HG02943 (cell line): ENCODE data around the gene FASTK.

Source experiments
- ATAC-seq: cut with Tn5 transposase; IDR thresholded peaks from one replicate; pipeline ENCODE4 v1.9.1; 2021; ENCODE audit warnings: mild to moderate bottlenecking, low read depth, moderate library complexity; ENCODE audit not compliant: unreplicated experiment

The FASTK gene

DNA sequence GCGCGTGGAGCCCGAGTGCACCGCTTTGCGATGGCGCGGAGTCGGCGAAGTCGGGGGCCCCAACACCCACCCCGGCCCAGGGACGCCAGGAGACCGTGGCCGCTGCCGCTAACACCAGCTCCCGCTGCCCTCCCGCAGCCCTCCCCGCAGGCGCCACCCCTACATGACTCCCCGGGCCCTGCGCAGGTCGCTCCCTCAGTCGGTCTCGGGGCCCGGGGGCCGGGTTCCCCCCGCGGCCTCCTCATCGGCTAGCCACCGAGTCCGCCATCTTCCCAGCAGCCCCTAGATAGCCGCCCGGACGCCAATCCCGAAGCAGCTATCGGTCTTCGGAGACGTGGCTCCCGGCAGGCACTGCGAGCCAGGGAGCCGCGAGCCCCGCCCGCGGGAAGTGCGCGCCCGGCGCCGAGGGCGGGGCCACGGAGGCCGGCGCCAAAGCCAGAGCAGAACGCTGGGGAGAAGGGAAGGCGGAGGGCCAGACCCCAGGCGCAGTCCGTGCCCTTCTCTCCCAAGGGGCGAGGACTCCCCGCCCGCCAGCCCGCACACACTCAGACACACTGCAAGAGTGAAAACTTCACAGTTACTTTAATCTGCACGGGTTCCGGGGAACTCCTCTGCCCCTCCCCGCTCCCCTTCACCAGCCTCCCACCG is at the start of gene FASTK:
FASTK (minus strand) TSS at position 288 of the 648 bp plus-strand sequence; CDS start at position 245, 43 bp downstream.
- peak; percentile 60 for ATAC-seq

DNA sequence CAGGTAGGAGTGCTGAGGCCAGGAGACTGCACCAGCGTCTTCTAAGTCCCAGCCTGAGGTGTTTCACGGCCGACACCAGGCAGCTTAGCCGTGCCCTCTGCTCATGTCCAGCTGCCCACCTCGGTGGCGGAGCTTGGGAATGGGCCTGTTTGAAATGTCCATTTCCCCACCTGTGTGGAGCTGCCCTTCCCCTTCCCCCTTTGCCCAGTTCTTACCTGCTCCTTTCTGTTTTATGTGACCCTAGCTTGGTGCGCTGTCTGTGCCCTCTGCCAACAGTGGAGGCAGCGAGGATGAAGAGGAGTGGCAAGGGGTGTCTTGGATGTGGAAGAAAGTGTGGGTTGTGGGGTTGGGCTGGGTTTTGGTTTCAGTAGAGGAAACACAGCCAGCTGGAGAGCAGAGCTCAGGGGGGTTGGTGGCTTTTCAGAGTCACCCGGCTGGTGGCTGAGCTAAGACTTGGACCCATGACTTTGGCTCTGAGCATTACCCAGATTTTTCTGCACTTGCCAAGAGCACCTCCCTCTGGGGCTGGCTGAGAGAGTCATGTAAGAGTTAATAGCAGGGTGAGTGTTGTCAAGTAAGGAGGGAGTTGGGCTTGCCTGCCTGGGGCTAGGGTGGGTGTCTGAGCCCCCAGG is 49.5 kb upstream of the FASTK start:
- no peak for ATAC-seq

DNA sequence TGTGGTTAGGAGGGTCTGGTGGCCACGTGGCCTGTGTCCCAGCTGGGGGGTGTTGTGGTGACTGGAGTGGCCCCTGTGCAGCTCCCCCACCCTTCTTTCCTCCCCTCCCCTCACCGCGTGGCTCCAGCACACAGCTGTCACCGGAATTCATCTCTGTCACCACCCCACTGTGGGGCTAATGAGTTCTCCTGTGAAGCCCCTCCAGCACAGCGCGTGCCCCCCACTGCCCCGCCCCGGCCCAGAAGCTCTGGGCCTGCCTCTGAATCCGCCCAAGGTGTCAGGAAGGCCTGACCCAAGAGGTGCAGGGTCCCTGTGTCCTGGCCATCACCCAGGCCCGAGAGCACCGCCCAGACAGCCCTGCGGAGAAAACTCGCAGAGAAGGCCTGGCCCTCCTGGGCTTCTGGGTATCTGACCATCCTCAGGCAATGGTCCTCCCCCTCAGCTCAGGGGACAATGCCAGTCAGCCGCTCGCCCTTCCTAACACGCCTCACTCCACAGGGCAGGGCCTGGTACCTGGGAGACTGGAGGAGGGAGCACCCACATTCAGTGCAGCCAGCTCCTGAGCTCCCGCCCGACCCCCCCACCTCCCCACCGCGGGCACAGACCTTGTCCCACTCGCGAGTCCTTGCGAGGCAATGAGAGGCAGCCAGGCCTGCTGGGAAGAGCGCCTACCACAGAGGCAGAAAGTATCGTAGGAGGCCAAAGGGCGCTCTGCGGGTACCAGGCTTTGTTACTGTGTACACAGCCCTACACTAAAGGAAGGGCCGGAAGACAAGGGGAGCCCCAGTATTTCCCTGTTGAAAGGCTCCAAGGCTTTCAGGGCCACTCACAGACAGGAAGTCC is 48.7 kb upstream of the FASTK start:
- no peak for ATAC-seq

GRCh38 chr7:151128716-151129115 is 48.1 kb upstream of the FASTK start:
- ATAC-seq, result no peak

- no peak for ATAC-seq
Observed at GRCh38 chr7:151128144-151128543, 47.5 kb upstream of the FASTK start.

GRCh38 chr7:151126491-151127137 is 46.0 kb upstream of the FASTK start:
- ATAC-seq, result no peak

- no peak for ATAC-seq
Observed at GRCh38 chr7:151125846-151126481, 45.4 kb upstream of the FASTK start.

DNA sequence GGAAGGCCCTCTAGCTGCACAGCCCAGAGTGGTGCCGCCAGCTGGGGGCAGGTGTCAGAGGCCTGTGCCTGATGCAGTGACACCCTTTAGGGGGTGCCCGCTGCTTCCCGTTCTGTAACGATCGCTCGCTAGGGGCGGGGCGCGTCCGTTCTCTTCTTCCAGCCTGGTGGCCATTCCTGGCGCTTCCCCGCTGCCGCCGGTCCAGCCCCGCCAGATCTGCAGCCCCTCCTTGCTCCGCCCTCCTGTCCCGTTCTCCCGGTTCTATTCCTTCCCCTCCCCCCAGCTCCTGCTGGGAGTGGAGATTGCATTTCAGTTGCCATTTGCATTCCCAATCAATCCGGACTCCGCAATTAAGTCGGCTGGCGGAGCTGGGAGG is 44.8 kb upstream of the FASTK start:
- no peak for ATAC-seq

DNA sequence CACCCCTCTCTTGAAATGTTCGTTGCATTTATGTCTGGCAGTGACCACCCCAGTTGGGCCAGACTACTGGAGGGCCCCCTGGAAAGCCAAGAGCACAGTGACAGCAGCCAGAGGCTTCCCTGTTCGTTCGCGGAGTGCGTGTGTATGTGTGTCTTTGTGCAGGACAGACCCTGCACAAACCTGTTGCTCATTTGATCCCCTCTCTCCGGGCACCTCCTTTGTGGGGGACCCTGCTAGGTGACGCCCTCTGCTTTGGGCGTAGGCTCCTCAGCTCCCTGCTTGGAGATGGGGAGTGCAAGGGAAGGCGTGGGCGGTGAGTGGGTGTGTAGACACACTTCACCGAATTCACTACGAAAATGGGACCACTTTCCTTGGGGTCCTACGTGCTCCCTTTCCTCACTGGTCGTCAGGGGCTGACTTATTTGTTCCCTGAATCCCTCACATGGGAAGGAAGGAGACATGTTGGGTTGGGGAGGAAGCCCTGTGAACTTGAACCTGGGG is 44.3 kb upstream of the FASTK start:
- ATAC-seq, result no peak

DNA sequence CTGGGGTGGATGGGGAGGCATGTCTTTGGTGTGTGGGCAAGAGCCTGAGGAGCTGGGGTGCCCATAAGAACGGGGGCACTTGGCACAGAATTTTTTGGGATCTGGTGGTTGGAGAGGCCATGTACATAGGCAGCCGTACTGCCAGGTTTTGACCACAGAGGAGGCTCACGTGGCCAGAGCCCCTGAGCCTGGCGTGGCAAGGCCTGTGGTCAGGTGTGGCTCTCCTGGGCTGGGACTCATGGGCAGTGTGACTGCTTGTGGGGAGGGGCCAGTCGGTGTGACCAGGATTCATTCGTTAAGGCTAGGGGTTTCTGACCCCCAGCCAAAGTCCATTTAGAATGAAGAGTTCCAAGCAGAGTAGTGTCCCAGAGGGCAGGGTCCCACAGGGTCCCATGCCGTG is 43.9 kb upstream of the FASTK start:
- ATAC-seq, result no peak

- ATAC-seq, result peak; percentile 77
Observed at GRCh38 chr7:151123822-151124464, 43.3 kb upstream of the FASTK start.

DNA sequence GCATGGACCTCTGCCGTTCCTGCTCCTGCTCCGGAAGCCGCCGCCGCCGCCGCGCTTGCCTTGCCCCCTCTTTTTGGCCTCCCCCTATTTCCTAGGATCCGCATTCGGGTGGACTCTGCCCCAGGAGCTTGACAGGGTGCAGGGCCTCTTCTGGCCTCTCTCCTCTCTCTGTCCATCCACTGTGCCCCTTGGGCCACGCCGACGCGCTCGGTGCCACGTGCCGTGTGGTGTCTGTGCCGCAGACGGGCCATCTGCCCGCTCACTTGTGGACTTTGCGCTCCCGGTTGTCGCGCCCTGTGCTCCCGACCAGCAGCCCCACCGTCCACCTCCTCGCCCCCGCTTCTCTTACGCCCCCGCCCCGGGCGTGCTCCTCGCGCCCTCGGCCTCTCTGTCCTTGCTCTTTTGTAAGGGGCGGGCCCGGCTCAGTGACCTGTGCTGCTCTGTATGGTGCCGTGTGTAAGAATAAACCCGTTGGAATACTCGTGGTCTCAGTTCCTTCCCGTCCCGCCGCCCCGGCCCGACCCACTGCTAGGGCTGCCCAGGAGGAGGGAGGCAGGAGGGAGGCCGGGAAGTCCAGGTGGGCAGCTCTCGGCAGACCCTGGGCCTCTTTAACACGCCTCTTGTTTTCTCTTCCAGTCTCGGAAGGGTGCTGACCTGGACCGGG is 42.7 kb upstream of the FASTK start:
- no peak for ATAC-seq

DNA sequence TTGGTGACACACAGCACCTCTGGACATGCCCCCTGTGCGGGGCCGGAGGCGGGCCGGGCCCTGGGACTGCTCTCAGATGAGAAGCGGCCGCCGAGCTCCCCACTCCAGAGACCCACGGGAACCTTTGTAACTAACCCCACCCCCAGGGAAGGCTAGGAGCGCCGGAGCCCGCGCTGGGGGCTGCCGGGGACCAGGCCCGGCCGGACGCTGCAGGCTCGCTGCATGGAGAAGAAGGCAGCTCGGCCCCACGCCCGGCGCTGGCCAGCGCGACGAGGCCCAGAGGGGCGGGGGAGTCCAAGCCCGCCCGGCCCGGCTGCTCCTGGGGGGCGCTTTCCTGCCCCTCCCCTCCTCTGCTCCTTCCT is 42.2 kb upstream of the FASTK start:
- ATAC-seq, result no peak

DNA sequence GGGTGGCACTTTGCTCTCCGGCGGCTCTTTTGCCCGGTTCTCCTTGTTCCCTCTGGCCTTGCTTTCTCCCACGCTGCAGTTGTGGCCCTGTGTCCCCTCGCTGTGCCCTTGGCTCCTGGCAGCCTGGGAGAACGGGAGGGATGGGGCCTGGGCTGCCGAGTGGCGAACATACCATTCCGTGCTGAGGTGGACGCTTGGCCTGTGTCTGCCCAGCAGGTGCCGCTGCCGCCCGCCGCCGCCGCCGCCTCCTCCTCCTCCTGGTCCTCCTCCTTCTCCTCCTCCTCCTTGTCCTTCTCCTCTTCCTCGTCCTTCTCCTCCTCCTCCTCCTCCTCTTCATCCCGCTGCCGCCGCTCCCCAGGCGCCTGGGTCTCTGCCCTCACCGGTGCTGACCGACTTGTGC is 41.7 kb upstream of the FASTK start:
- no peak for ATAC-seq

- no peak for ATAC-seq
Observed at GRCh38 chr7:151121380-151122170, 41.0 kb upstream of the FASTK start.

DNA sequence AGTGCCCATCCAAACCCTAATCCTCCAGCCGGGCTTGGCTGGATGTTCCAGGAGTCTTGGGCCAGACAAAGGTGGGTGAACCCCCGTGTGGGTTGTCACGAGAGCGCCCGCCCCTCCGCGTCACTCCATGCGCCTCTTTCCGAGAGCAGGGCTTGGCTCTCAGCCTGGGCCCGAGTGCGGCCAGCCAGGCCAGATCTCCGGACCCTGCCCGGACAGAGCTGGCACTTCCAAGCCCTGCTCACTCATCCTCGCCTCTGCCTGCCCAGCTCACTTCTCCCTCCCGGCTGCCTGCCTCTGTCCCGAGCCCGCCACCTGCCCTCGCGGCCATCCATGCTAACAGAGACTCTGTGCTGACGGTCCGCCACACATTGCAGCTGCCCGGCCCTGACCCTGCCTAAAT is 40.3 kb upstream of the FASTK start:
- no peak for ATAC-seq

DNA sequence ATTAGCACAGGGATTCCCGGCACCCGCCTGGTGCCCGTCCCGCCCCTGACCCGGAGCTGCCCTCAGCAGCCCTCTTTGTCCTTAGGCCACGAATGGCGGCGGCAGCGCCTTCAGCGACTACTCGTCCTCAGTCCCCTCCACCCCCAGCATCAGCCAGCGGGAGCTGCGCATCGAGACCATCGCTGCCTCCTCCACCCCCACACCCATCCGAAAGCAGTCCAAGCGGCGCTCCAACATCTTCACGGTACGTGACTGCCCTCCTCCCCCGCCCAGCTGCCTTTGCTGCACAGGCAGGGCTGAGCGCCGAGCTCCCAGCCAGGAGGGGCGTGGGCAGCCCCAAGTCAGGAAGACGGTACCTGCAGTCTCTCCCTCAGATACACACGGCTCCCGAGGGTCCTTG is 39.3 kb upstream of the FASTK start:
- ATAC-seq, result no peak

DNA sequence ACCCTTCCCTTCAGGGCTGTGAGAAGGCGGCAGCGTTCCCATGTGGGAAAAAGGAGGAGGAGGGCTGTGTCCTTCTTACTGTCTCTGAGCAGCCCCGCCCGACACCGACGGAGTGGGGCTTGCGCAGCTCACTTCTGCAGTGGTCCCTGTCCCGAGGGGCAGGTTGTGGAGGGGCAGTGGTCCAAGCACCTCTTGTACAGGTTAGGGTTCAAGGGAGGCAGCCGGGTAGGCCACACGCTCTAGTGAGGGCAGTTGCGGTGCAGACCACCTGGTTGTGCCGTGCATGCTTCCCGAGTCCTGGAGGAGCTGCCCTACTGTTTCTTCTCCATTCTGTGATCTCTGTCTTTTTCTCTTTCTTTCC is 38.4 kb upstream of the FASTK start:
- no peak for ATAC-seq
